ENCODE results near the gene ABHD11. TPM values are rescaled to one million over a fixed set of nuclear protein-coding genes. Genes with fewer than 3 reads are reported as not detected.

The ABHD11 gene
- total and polyA plus RNA-seq, 2 experiments from 2014 or later: 18.7 to 24.6 TPM

- no peak for TF ChIP-seq ZNF462 (CRISPR knock-in tag; IDR thresholded peaks at IDR 0.05)
- no peak for TF ChIP-seq CREB1 (CRISPR knock-in tag; IDR thresholded peaks at IDR 0.05; ENCODE audit: low read depth)
- TF ChIP-seq ZNF114 (CRISPR knock-in tag; IDR thresholded peaks at IDR 0.05): no peak
Measured at GRCh38 chr7:73770860-73771670, 32.5 kb upstream of the ABHD11 start (continued).

- H3K27me3 Mint-ChIP-seq (ENCODE audit: insufficient read depth, low read depth, poor library complexity): peaks cover 12% of the 10 kb centered on the region
- H3K27ac Mint-ChIP-seq: peak within 1 kb of the TSS; percentile 85
- H3K4me1 Mint-ChIP-seq: peaks cover 5% of the 10 kb centered on the region; the same call in 2 of the 3 replicates
- DNase-seq (ENCODE audit: low spot score) (peak; percentile 94), ATAC-seq (peak; percentile 90)
- Histone ChIP-seq H4K20me1 (replicated peaks; ENCODE audit: insufficient read depth) (no peaks in the 10 kb centered on the region), H3K27ac (ENCODE audit: low read depth) (peak within 1 kb of the TSS; percentile 80), H3K4me3 (peak within 1 kb of the TSS; percentile 80), H3F3A (replicated peaks; ENCODE audit: low read depth) (no peaks in the 10 kb centered on the region), H3K9me2 (ENCODE audit: insufficient read depth) (peaks cover 8% of the 10 kb centered on the region; the same call in 1 of the 2 replicates), H3K27me3 (ENCODE audit: insufficient read depth) (peaks cover 17% of the 10 kb centered on the region), H3K79me2 (replicated peaks; ENCODE audit: insufficient read depth) (no peaks in the 10 kb centered on the region), H3K4me2 (peak within 1 kb of the TSS; percentile 84), H3K36me3 (ENCODE audit: insufficient read depth) (no peaks in the 10 kb centered on the region), H3K4me1 (ENCODE audit: insufficient read depth) (peaks cover 5% of the 10 kb centered on the region; the same call in 1 of the 2 replicates), H2AFZ (peak within 1 kb of the TSS; percentile 91)
- peak within 1 kb of the TSS; percentile 81 for H3K4me3 Mint-ChIP-seq
- no peaks in the 10 kb centered on the region; the same call in 2 of the 3 replicates for H3K9me3 Mint-ChIP-seq
- H3K36me3 Mint-ChIP-seq (ENCODE audit: low read depth): 0 out of 3 replicates have a peak, but pooled peaks cover 5% of the 10 kb centered on the region
- TF ChIP-seq JUNB (IDR thresholded peaks at IDR 0.05; ENCODE audit: unreplicated experiment): no peak
- TF ChIP-seq CREB1 (CRISPR knock-in tag; IDR thresholded peaks at IDR 0.05; ENCODE audit: low read depth): peak; percentile 72
- no peak for TF ChIP-seq NANOG (IDR thresholded peaks at IDR 0.05; ENCODE audit: borderline replicate concordance)
- peak; percentile 87 for TF ChIP-seq POLR2AphosphoS5 (IDR thresholded peaks at IDR 0.05; ENCODE audit: low read depth)
- no peak for TF ChIP-seq ZNF114 (CRISPR knock-in tag; IDR thresholded peaks at IDR 0.05)
- no peak for TF ChIP-seq ZNF462 (CRISPR knock-in tag; IDR thresholded peaks at IDR 0.05)
Measured at GRCh38 chr7:73770002-73770859, 31.6 kb upstream of the ABHD11 start, which contains the start of gene CLDN3. CLDN3 (minus strand) TSS chr7:73770270; CDS start chr7:73770049, 221 bp downstream.

All from GM23338 (cell line).